HG03060 (cell line): ENCODE results near the gene CCND2.
A peak's percentile ranks its signal among the peaks of the same experiment; 100 is the strongest.

Source experiments
- ATAC-seq: cut with Tn5 transposase; IDR thresholded peaks from one replicate; pipeline ENCODE4 v1.9.1; 2021; ENCODE audit warnings: low read depth, moderate number of reproducible peaks; ENCODE audit not compliant: unreplicated experiment

CCND2 gene

GRCh38 chr12:4256043-4256826, 17.3 kb upstream of the CCND2 start:
- ATAC-seq: no peak

DNA sequence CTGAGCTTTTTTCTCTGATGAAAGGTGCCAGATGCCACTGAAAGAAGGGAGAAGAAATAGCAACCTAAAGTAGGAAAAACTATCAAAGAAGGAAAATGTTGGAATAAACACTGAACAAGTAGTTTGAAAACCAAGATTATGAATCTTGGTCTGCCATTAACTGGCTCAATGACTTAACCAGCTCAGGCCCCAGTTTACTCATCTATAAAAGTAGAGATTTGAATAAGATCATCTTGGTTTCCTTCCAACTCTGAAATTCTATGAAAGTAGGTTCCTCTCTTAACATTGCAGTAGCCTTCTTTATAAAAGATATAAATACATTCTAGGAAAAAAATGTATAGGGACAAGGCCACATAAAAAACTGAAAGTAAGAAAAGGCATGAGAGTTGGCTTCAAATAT, 16.1 kb upstream of the CCND2 start:
- ATAC-seq: no peak

DNA sequence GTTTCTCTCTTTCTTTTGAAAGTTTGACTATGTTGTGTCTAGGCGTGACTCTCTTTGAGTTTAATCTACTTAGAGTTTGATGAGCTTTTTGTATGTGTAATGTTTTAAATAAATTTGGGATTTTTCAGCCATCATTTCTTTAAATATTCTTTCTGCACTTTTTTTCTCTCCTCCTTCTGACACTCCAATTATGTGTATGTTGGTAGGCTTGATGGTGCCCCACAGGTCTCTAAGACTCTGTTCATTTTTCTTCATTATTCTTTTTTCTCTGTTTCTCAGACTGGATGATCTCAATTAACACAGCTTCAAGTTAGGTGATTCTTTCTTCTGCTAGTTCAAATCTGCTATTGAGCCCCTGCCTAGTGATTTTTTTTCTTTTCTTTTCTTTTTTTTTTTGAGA, 14.5 kb upstream of the CCND2 start:
- no peak for ATAC-seq

DNA sequence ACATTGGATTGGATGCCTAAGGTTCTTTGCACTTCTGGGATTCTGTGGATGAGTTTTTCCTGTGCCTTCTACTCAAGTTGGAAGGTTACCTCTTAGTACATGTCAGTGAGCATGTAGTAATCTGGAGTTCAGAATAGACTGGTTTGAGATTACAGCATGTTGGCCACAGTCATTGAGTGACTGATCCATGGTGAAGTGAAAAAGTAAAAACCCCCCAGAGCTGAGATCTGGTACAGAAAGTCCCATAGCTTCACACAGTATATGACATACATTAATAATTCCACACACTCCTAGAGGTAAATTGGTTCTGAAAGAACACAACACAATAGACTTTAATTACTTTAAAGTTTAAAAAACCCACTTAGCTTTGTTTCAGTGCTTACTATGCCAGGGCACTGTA, 11.9 kb upstream of the CCND2 start:
- ATAC-seq: no peak

DNA sequence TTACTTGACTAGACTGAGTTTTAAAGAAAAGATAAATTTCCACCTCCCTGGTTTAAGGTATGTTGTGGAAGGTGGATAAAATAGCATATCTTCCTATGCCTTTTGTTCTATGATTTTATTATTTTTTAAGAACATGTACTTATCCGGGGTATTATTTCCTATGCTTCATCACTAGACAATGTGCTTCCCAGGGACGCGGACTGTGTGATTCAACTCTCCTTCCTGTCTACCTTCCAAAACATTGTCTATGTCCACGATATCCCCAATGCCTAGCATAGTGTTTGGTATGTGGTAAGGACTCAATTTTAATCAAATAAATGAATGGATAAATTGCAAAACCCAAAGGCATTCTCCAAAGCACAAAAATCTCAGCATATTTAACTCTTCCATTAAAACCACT, 8.3 kb upstream of the CCND2 start:
- no peak for ATAC-seq

- ATAC-seq: no peak
Measured at GRCh38 chr12:4266990-4267389, 6.6 kb upstream of the CCND2 start.

- no peak for ATAC-seq
Measured at GRCh38 chr12:4267704-4268328, 5.7 kb upstream of the CCND2 start.

- no peak for ATAC-seq
Measured at GRCh38 chr12:4268329-4269181, 5.0 kb upstream of the CCND2 start.

GRCh38 chr12:4269279-4269991, 4.1 kb upstream of the CCND2 start:
- ATAC-seq: no peak

- no peak for ATAC-seq
Measured at GRCh38 chr12:4270016-4270830, 3.3 kb upstream of the CCND2 start.

GRCh38 chr12:4270831-4271716, 2.5 kb upstream of the CCND2 start:
- ATAC-seq: no peak

DNA sequence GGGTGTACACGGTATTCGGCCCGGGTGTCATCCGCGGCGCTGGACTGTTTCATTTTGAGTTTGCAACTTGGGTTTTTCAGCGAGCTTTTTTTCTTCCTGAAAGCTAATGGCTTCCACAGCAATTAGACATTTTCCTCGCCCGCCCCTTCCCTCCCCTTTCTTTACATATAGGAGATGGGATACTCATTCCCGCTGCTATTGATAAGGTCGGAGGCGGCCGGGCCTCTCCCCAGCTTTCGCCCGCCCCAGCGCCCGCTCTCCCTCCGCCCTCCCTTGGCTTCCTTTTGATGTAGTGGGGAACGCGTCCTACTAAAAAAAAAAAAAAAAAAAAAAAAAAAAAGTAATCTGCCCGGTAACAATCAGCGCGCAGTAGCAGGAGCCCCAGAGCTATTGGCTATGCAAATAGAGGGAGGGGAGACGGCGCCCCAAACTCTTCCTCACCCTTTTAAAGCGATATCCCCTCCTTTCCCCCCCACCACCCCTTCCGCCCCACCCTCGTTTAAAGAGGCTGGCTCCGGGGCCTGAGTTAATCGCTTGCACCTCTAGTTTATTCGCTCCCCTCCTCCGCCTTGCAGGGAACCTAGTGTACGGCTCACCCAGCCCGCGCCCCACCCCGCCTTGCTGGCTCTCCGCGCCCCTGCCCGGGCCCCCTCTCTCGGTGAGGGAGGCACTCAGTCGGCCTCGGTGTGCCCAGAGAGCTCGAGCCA, 1.7 kb upstream of the CCND2 start:
- peak; percentile 50 for ATAC-seq

DNA sequence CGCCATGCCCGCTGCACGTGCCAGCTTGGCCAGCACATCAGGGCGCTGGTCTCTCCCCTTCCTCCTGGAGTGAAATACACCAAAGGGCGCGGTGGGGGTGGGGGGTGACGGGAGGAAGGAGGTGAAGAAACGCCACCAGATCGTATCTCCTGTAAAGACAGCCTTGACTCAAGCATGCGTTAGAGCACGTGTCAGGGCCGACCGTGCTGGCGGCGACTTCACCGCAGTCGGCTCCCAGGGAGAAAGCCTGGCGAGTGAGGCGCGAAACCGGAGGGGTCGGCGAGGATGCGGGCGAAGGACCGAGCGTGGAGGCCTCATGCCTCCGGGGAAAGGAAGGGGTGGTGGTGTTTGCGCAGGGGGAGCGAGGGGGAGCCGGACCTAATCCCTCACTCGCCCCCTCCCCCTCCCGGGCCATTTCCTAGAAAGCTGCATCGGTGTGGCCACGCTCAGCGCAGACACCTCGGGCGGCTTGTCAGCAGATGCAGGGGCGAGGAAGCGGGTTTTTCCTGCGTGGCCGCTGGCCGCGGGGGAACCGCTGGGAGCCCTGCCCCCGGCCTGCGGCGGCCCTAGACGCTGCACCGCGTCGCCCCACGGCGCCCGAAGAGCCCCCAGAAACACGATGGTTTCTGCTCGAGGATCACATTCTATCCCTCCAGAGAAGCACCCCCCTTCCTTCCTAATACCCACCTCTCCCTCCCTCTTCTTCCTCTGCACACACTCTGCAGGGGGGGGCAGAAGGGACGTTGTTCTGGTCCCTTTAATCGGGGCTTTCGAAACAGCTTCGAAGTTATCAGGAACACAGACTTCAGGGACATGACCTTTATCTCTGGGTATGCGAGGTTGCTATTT, 914 bp upstream of the CCND2 start:
- no peak for ATAC-seq

GRCh38 chr12:4273273-4273651, 300 bp upstream of the CCND2 start:
- ATAC-seq: no peak

DNA sequence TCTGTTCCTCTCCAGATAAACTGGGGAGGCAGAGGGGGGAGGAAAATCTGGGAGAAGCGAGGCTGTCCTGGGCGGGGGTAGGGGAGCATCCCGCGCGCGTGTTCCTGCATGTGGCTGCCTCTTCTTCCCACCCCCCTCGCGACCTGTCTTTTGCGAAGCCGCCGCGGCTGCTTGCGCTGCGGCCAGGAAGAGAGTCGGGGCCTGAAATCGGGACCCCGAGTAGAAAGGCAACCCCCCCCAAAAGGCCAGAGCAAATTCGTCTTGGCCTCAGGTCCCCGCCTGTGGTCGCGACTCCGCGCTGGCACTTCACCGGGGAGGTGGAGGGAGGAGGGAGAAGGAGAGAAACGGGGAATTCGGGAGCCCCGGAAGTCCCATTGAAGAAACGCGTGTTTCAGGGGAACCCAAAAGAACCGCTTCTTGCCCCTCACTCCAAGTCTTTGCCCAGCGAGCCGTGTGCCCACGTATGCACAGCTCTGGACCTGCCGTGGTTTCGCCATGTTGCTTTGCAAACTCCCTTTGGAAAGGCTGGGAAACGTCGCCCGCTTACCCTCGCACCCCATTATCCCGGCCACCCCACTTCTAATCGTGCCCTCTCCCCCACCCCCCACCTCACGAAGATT, 944 bp downstream of the CCND2 start:
- no peak for ATAC-seq

DNA sequence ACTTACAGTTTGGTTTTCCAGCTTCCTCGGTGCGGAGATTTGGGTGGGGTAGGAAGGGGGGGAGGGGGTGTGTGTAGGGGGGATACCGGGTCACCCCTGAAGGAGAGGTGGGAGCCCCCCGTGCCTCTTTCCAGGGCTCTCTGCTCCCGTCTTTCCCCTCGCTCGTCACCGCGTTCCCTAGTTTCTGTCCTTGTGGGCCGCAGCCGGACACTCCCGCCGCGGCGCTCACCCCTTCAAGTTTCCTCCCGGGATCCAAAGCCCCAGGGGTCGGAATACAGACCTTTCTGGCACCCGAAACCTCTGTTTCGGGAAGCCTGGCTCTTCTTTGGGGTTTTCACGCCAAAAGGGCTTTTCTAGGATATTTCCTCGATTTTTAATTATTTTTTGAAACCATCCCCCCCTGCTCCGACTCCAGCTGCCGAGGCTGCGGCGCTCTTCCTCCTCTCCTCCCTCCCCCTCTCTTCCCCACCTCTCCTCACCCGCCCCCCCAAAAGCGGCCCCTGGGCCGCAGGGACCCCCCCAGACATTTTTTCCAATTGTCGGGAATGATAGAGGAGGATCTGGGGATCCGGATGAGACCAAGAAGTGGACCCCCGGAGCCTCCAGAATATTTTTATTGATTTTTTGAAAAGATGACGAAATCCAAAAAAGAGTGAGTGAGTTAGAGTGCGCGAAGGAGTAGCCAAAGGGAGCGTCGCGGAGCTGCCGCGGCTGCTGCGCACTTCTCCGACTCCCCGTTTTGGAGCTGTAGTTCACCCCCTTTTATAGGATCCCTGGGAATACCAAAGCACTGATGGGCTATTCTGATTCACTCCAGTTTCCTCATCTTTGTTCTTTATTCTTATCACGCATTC, 1.7 kb downstream of the CCND2 start:
- ATAC-seq: no peak
